H1 (cell line): ENCODE measurements around the gene UBAP1. TPM values are rescaled to one million over a fixed set of nuclear protein-coding genes. Genes with fewer than 3 reads are reported as not detected.

Source experiments
- CTCF ChIA-PET: fragments of 300-600 bp; sonication (Branson Sonifier 250); formaldehyde crosslinking; loops from one replicate; lab custom pipeline; 2021; ENCODE audit not compliant: partially characterized antibody; lab: Charles Lee
- POLR2A ChIA-PET: fragments of 300-600 bp; sonication (Branson Sonifier 250); formaldehyde crosslinking; loops from one replicate; lab custom pipeline; 2021; ENCODE audit warnings: inconsistent platforms; ENCODE audit not compliant: partially characterized antibody; lab: Charles Lee
- DNase-seq, 2 experiments: peaks; one replicate each; pipeline versions ENCODE4 v3.0.0 to v3.0.0-alpha.2; 2010 to 2022; ENCODE audit warnings: low spot score in 2 of 2, low read depth in 1 of 2, mixed read lengths in 1 of 2
- FAIRE-seq: peaks from 2 replicates; lab custom pipeline; 2011; peaks lifted over from hg19 to GRCh38; lab: Jason Lieb, UNC
- H2AFZ ChIP-seq: 2 replicates; pipeline ENCODE4 v1.8.1; 2012; ENCODE audit warnings: low read length, inconsistent platforms
- H2AK5ac ChIP-seq: 2 replicates; pipeline ENCODE4 v1.6.1; 2013; ENCODE audit warnings: low read depth, low read length
- H2BK120ac ChIP-seq: replicated peaks from 2 replicates; pipeline ENCODE3; 2013; ENCODE audit warnings: low read depth, low read length, inconsistent platforms
- H2BK12ac ChIP-seq: 2 replicates; pipeline ENCODE4 v1.6.1; 2013; ENCODE audit warnings: low read depth, low read length
- H2BK15ac ChIP-seq: 2 replicates; pipeline ENCODE4 v1.6.1; 2013; ENCODE audit warnings: low read length
- H2BK20ac ChIP-seq: 2 replicates; pipeline ENCODE4 v1.6.1; 2013; ENCODE audit warnings: low read length
- H2BK5ac ChIP-seq: 2 replicates; pipeline ENCODE4 v1.6.1; 2013; ENCODE audit warnings: low read depth, low read length
- H3K14ac ChIP-seq: 2 replicates; pipeline ENCODE4 v1.6.1; 2013; ENCODE audit warnings: inconsistent platforms; ENCODE audit not compliant: insufficient read length
- H3K18ac ChIP-seq: 2 replicates; pipeline ENCODE4 v1.6.1; 2013; ENCODE audit warnings: low read length; ENCODE audit errors: extremely low read depth
- H3K23ac ChIP-seq: 2 replicates; pipeline ENCODE4 v1.6.1; 2013; ENCODE audit warnings: inconsistent platforms; ENCODE audit not compliant: insufficient read length
- H3K23me2 ChIP-seq: 2 replicates; pipeline ENCODE4 v1.6.1; 2013; ENCODE audit warnings: low read depth, low read length
- H3K27ac ChIP-seq: 2 replicates; pipeline ENCODE4 v1.6.1; 2011; ENCODE audit warnings: low read depth, low read length, inconsistent platforms
- H3K27me3 ChIP-seq, 4 experiments: replicated peaks in 1 of 4; 1 replicate in 1 of 4; 2 replicates in 3 of 4; pipeline versions ENCODE4 v1.6.1 to v1.8.1; 2011 to 2013; ENCODE audit warnings: low read length in 3 of 4, mild to moderate bottlenecking in 3 of 4, inconsistent platforms in 2 of 4, mixed read lengths in 2 of 4, moderate library complexity in 1 of 4; ENCODE audit not compliant: control insufficient read depth in 3 of 4, insufficient read depth in 3 of 4; ENCODE audit errors: extremely low read depth in 1 of 4
- H3K36me3 ChIP-seq, 4 experiments: 2 replicates each; pipeline versions ENCODE4 v1.6.1 to v1.8.1; 2011 to 2013; ENCODE audit warnings: mild to moderate bottlenecking in 4 of 4, low read length in 3 of 4, moderate library complexity in 2 of 4, control low read depth in 1 of 4, inconsistent platforms in 1 of 4; ENCODE audit not compliant: insufficient read depth in 4 of 4, control insufficient read depth in 2 of 4
- H3K4ac ChIP-seq: replicated peaks from 2 replicates; pipeline ENCODE3; 2013; ENCODE audit warnings: low read length, low read depth, mixed read lengths, inconsistent platforms; ENCODE audit not compliant: insufficient read length
- H3K4me1 ChIP-seq, 4 experiments: replicated peaks in 1 of 4; 1 replicate in 1 of 4; 2 replicates in 3 of 4; pipeline versions ENCODE4 v1.6.1 to v1.8.1; 2011 to 2013; ENCODE audit warnings: low read length in 3 of 4, inconsistent platforms in 2 of 4, mixed read lengths in 1 of 4; ENCODE audit not compliant: insufficient read depth in 4 of 4, control insufficient read depth in 3 of 4
- H3K4me2 ChIP-seq, 2 experiments: 2 replicates each; pipeline versions ENCODE4 v1.6.1 to v1.8.1; 2011 to 2013; ENCODE audit warnings: low read depth in 2 of 2, low read length in 2 of 2, control low read depth in 1 of 2, inconsistent platforms in 1 of 2, mild to moderate bottlenecking in 1 of 2; ENCODE audit not compliant: insufficient read depth in 1 of 2
- H3K4me3 ChIP-seq, 4 experiments: fragments of 200-600, 300-600 bp in 1 of 4; sonication (generic), shearing (Covaris generic), sonication (Bioruptor Twin) in 1 of 4; 2 replicates each; pipeline versions ENCODE4 v1.5.1 to v1.8.1; 2011 to 2016; ENCODE audit warnings: low read length in 4 of 4, low read depth in 3 of 4, control low read depth in 2 of 4, inconsistent platforms in 2 of 4, mild to moderate bottlenecking in 2 of 4, mixed read lengths in 1 of 4, moderate library complexity in 1 of 4; ENCODE audit not compliant: insufficient read depth in 2 of 4; ENCODE audit errors: extremely low read depth in 1 of 4
- H3K56ac ChIP-seq: replicated peaks from 2 replicates; pipeline ENCODE3; 2013; ENCODE audit warnings: low read depth, mild to moderate bottlenecking, mixed read lengths, low read length, inconsistent platforms; ENCODE audit not compliant: insufficient read length
- H3K79me1 ChIP-seq: 2 replicates; pipeline ENCODE4 v1.6.1; 2013; ENCODE audit warnings: low read depth, low read length, control low read depth
- H3K79me2 ChIP-seq, 2 experiments: 2 replicates each; pipeline versions ENCODE4 v1.6.1 to v1.8.1; 2012 to 2013; ENCODE audit warnings: low read length in 2 of 2, mild to moderate bottlenecking in 2 of 2, inconsistent platforms in 1 of 2; ENCODE audit not compliant: insufficient read depth in 2 of 2, control insufficient read depth in 1 of 2
- H3K9ac ChIP-seq, 4 experiments: replicated peaks in 1 of 4; 1 replicate in 1 of 4; 2 replicates in 3 of 4; pipeline versions ENCODE4 v1.6.1 to v1.8.1; 2011 to 2013; ENCODE audit warnings: low read depth in 3 of 4, low read length in 3 of 4, control low read depth in 2 of 4, mild to moderate bottlenecking in 2 of 4, moderate library complexity in 2 of 4, inconsistent platforms in 1 of 4; ENCODE audit errors: extremely low read depth in 1 of 4
- H3K9me3 ChIP-seq, 2 experiments: 2 replicates each; pipeline versions ENCODE4 v1.6.1 to v1.8.1; 2012 to 2013; ENCODE audit warnings: mild to moderate bottlenecking in 2 of 2, moderate library complexity in 2 of 2, control low read depth in 1 of 2, inconsistent platforms in 1 of 2, low read depth in 1 of 2, low read length in 1 of 2, mixed read lengths in 1 of 2; ENCODE audit not compliant: insufficient read depth in 2 of 2
- H4K20me1 ChIP-seq, 2 experiments: replicated peaks in 1 of 2; 2 replicates each; pipeline versions ENCODE3 to v1.8.1; 2011 to 2013; ENCODE audit warnings: inconsistent platforms in 2 of 2, low read length in 2 of 2, mild to moderate bottlenecking in 1 of 2; ENCODE audit not compliant: insufficient read depth in 2 of 2, control insufficient read depth in 1 of 2
- H4K5ac ChIP-seq: 2 replicates; pipeline ENCODE4 v1.6.1; 2013; ENCODE audit warnings: low read length, low read depth, mixed read lengths, inconsistent platforms; ENCODE audit not compliant: insufficient read length
- H4K8ac ChIP-seq: 2 replicates; pipeline ENCODE4 v1.8.0; 2013; ENCODE audit warnings: mild to moderate bottlenecking, moderate library complexity, low read length, inconsistent platforms; ENCODE audit not compliant: insufficient read depth; ENCODE audit errors: extremely low read depth
- H4K91ac ChIP-seq: replicated peaks from 2 replicates; pipeline ENCODE3; 2013; ENCODE audit warnings: low read length, mixed read lengths, inconsistent platforms; ENCODE audit not compliant: insufficient read length
- EZH2 ChIP-seq: fragments of 200-600 bp; sonication (generic); IDR thresholded peaks from 2 replicates; pipeline ENCODE4 v1.7.1; 2012; ENCODE audit warnings: low read depth, mild to moderate bottlenecking, moderate library complexity, low read length, inconsistent platforms; ENCODE audit not compliant: severe bottlenecking
- JUN ChIP-seq: IDR thresholded peaks from 2 replicates; pipeline ENCODE4 v1.6.1; 2011; ENCODE audit warnings: low read depth, mild to moderate bottlenecking, improper control_type of control experiment, low read length
- MAFK ChIP-seq: IDR thresholded peaks from 2 replicates; pipeline ENCODE4 v1.6.1; 2012; ENCODE audit warnings: low read depth, mild to moderate bottlenecking, improper control_type of control experiment, low read length
- POLR2AphosphoS5 ChIP-seq: IDR thresholded peaks from 2 replicates; pipeline ENCODE4 v1.6.1; 2011; ENCODE audit warnings: low read depth, low read length
- RAD21 ChIP-seq, 2 experiments: IDR thresholded peaks in 1 of 2; conservative IDR thresholded peaks in 1 of 2; 2 replicates each; pipeline ENCODE4 v1.6.1; 2011; ENCODE audit warnings: low read depth in 2 of 2, low read length in 2 of 2, improper control_type of control experiment in 1 of 2, inconsistent platforms in 1 of 2, mild to moderate bottlenecking in 1 of 2, moderate library complexity in 1 of 2
- SIN3A ChIP-seq, 2 experiments: IDR thresholded peaks in 1 of 2; conservative IDR thresholded peaks in 1 of 2; 2 replicates each; pipeline ENCODE4 v1.6.1; 2011 to 2012; ENCODE audit warnings: low read length in 2 of 2, improper control_type of control experiment in 1 of 2, low read depth in 1 of 2, mild to moderate bottlenecking in 1 of 2
- SIX5 ChIP-seq: IDR thresholded peaks from 2 replicates; pipeline ENCODE4 v1.6.1; 2011; ENCODE audit warnings: mild to moderate bottlenecking, low read depth, low read length
- WGBS, 2 experiments: shearing (Covaris generic) in 1 of 2; methylation state at CpG; one replicate each; pipeline versions ENCODE4 v1.1.6 to v1.1.7; 2013 to 2015; ENCODE audit warnings: low lambda C conversion rate in 2 of 2, mixed read lengths in 2 of 2, inconsistent platforms in 1 of 2, low coverage in 1 of 2, missing lambda C conversion rate in 1 of 2; ENCODE audit not compliant: insufficient replicate concordance in 2 of 2, insufficient coverage in 1 of 2, insufficient read length in 1 of 2; ENCODE audit errors: extremely low coverage in 1 of 2, missing lambda C conversion rate in 1 of 2; 5-methylcytosine and 5-hydroxymethylcytosine counted together
- polyA plus RNA-seq, 7 experiments: library from polyadenylated mRNA; depleted of rRNA in 3 of 7; stranded (reverse) in 5 of 7; unstranded in 2 of 7; fragments of >200 nt in 5 of 7; fragments of 200-250 nt in 2 of 7; gene quantifications; 1 replicate in 5 of 7; 2 replicates in 1 of 7; 4 replicates in 1 of 7; pipeline versions ENCODE4 v1.2.1 to v1.2.3, GENCODE V29; 2011 to 2013; ENCODE audit warnings: missing spikeins in 2 of 7, mixed read lengths in 2 of 7
- total RNA-seq: library from RNA; stranded (reverse); fragmentation: NEBNext Ultra II Directional; extraction: Animal tissue kit (Norgen Biotek cat#: 25700); gene quantifications from 2 replicates; pipeline ENCODE4 v1.2.1, GENCODE V29; 2021

Gene UBAP1
- total and polyA plus RNA-seq, 2 of the 8 experiments (the other 6 are each of a cell fraction or from before 2014, with no cell fraction given): 31.3 to 31.4 TPM

DNA sequence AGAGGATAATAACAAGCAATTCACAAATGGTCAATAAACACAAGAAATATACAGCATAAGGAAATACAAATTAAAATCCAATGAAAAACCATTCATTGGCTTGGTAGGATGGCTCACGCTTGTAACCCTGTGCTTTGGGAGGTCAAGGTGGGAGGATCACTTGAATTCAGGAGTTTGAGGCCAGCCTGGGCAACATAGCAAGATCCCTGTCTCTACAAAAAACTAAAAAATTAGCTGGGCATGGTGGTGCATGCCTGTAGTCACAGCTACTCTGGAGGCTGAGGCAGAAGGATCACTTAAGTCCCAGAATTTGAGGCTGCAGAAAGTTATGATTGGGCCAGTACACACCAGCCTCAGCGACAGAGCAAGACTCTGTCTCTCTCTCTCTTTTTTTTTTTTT is 20.9 kb upstream of the UBAP1 start:
- no peak overlapping the region for H4K8ac ChIP-seq
- no peak overlapping the region for H3K4me2 ChIP-seq
- no peak overlapping the region for H2AK5ac ChIP-seq
- H4K91ac ChIP-seq: no peak overlapping the region
- H3K14ac ChIP-seq: no peak overlapping the region
- H2BK20ac ChIP-seq: no peak overlapping the region
- WGBS, 2 experiments: 95% methylated on average over 2 of the region's 2 CpGs; no CpG with 5 or more reads in 1 of the 2 experiments
- no peak overlapping the region for H2BK12ac ChIP-seq
- no peaks in the 10 kb centered on the region for H3K79me2 ChIP-seq
- H3K23ac ChIP-seq: no peak overlapping the region
- H2BK120ac ChIP-seq: no peak overlapping the region
- no peak overlapping the region for H3K4me3 ChIP-seq
- POLR2A ChIA-PET: no interaction called here
- no peak overlapping the region for H4K5ac ChIP-seq
- H3K56ac ChIP-seq: no peak overlapping the region
- H2AFZ ChIP-seq: no peak overlapping the region
- no peak for TF ChIP-seq RAD21 (IDR thresholded peaks at IDR 0.05 in 1 of 2, conservative IDR thresholded peaks at IDR 0.05 in 1 of 2; ENCODE audit: low read depth in 2 of 2, low read length in 2 of 2)
- no peak for TF ChIP-seq SIX5
- no peak for TF ChIP-seq JUN
- no peak for TF ChIP-seq MAFK
- TF ChIP-seq SIN3A (conservative IDR thresholded peaks at IDR 0.05 in 1 of 2, IDR thresholded peaks at IDR 0.05 in 1 of 2; ENCODE audit: low read depth in 1 of 2, low read length in 2 of 2): no peak
- TF ChIP-seq EZH2: no peak
- no peak for TF ChIP-seq POLR2AphosphoS5
- H3K18ac ChIP-seq: no peak overlapping the region
- no peaks in the 10 kb centered on the region for H4K20me1 ChIP-seq
- H2BK15ac ChIP-seq: no peak overlapping the region
- no peak overlapping the region for H3K27ac ChIP-seq
- no peak overlapping the region for H3K4ac ChIP-seq
- H3K4me1 ChIP-seq: no peaks in the 10 kb centered on the region
- H3K27me3 ChIP-seq: no peaks in the 10 kb centered on the region
- CTCF ChIA-PET: interaction anchor here (0.9 to 1.4 kb wide), 2 partner anchors 18 to 74 kb away, joined by 3 read pairs; no protein-coding TSS in a partner anchor
- no peaks in the 10 kb centered on the region for H3K79me1 ChIP-seq
- H2BK5ac ChIP-seq: no peak overlapping the region
- FAIRE-seq (no peak), DNase-seq (no peak)
- peaks cover 2% of the 10 kb centered on the region; the same call in 1 of the 2 replicates for H3K23me2 ChIP-seq
- no peaks in the 10 kb centered on the region for H3K9me3 ChIP-seq
- H3K36me3 ChIP-seq: no peaks in the 10 kb centered on the region
- no peak overlapping the region for H3K9ac ChIP-seq
